Measurements from ENCODE around the gene RGL2. TPM values are rescaled to one million over a fixed set of nuclear protein-coding genes. Genes with fewer than 3 reads are reported as not detected.

RGL2 gene
- total and polyA plus RNA-seq, 10 of the 15 experiments (the other 5 are each of a cell fraction or from before 2014, with no cell fraction given): 0.84 to 21.2 (median 6.8) TPM

GRCh38 chr6:33301877-33302276 lies 3.1 kb upstream of the RGL2 start:
- H3K9ac ChIP-seq (ENCODE audit: control insufficient read depth, insufficient read depth, low read length): no peak overlapping the region
- BruUV-seq (replicated peaks): no TSS peak
- FAIRE-seq (no peak), DNase-seq (ENCODE audit: low read depth, low spot score) (no peak), ATAC-seq (no peak)
- peaks cover 11% of the 10 kb centered on the region for H3K4me1 ChIP-seq (ENCODE audit: control insufficient read depth, insufficient read depth, low read length)
- SMC1A ChIA-PET (ENCODE audit: uncharacterized antibody, unreplicated experiment): interaction anchor here (1.2 to 1.6 kb wide), 2 partner anchors 10 to 94 kb away, joined by 3 to 7 read pairs; no protein-coding TSS in a partner anchor
- TF ChIP-seq CREB1 (IDR thresholded peaks at IDR 0.05; ENCODE audit: low read depth) (no peak), SIN3A (IDR thresholded peaks at IDR 0.05; ENCODE audit: low read depth, low read length) (no peak), SMARCA5 (IDR thresholded peaks at IDR 0.05) (no peak), CHD2 (IDR thresholded peaks at IDR 0.05; ENCODE audit: borderline replicate concordance, low read depth, low read length) (no peak), ZNF384 (IDR thresholded peaks at IDR 0.05; ENCODE audit: borderline replicate concordance, low read depth, low read length) (no peak), ZNF207 (IDR thresholded peaks at IDR 0.05; ENCODE audit: borderline replicate concordance) (no peak), USF2 (IDR thresholded peaks at IDR 0.05; ENCODE audit: borderline replicate concordance, low read depth, low read length) (no peak), NFYA (IDR thresholded peaks at IDR 0.05; ENCODE audit: borderline replicate concordance, low read depth, low read length) (no peak), SKIL (IDR thresholded peaks at IDR 0.05; ENCODE audit: low read depth, poor library complexity, severe bottlenecking) (no peak), SMAD1 (IDR thresholded peaks at IDR 0.05; ENCODE audit: low read depth, partially characterized antibody) (no peak), NR2C1 (IDR thresholded peaks at IDR 0.05) (no peak), DPF2 (IDR thresholded peaks at IDR 0.05) (no peak)
- 85% methylated on average over 3 of the region's 3 CpGs for WGBS (ENCODE audit: insufficient coverage, insufficient replicate concordance, low lambda C conversion rate, missing lambda C conversion rate)
- no peak overlapping the region for H3K4me3 ChIP-seq
- peaks cover 16% of the 10 kb centered on the region for H3K79me2 ChIP-seq (ENCODE audit: control insufficient read depth, insufficient read depth, low read length)
- RAD21 ChIA-PET (ENCODE audit: unreplicated experiment): interaction anchor here (1.3 kb wide), 1 partner anchor 30 kb away, joined by 3 read pairs; the partner anchor contains the start of genes RPS18 and VPS52
- H3K36me3 ChIP-seq (ENCODE audit: control insufficient read depth in 2 of 2, insufficient read depth in 2 of 2, low read length in 1 of 2): peaks cover 19 to 21% of the 10 kb centered on the region in 2 experiments
- H3K4me2 ChIP-seq (ENCODE audit: control insufficient read depth, insufficient read depth): no peak overlapping the region
- H3K27ac ChIP-seq (ENCODE audit: control insufficient read depth, insufficient read depth): no peak overlapping the region
- CTCF ChIA-PET: interaction anchor here (0.6 to 3.6 kb wide), 3 partner anchors 10 to 43 kb away, joined by 4 to 30 read pairs (median 9); partner anchors contain the start of gene TAPBP
- POLR2A ChIA-PET: interaction anchor here (0.7 to 1.6 kb wide), 6 partner anchors 10 to 229 kb away, joined by 3 to 7 read pairs (median 4); partner anchors contain the start of genes RPS18 and VPS52
- in situ Hi-C loops (cut with MboI): no loop called here
- H2AFZ ChIP-seq (ENCODE audit: control insufficient read depth, low read depth, low read length): no peak overlapping the region
- no peaks in the 10 kb centered on the region for H3K9me3 ChIP-seq (replicated peaks; ENCODE audit: control insufficient read depth, insufficient read depth, low read length)
- H4K20me1 ChIP-seq (ENCODE audit: control insufficient read depth, insufficient read depth): peaks cover 5% of the 10 kb centered on the region; the same call in 1 of the 2 replicates
- no peaks in the 10 kb centered on the region for H3K27me3 ChIP-seq (replicated peaks in 1 of 2; ENCODE audit: control insufficient read depth in 2 of 2, insufficient read depth in 2 of 2, low read length in 1 of 2)
- intact Hi-C loops (cut with micrococcal nuclease; ENCODE audit: unreplicated experiment): no loop called here
